Uterus (tissue), 2 donors: Measurements from ENCODE around the gene HSPBP1.

ENCODE experiments used
- POLR2A ChIP-seq, 2 donors: fragments of 450-650 bp; IDR thresholded peaks; one replicate each; pipeline ENCODE4 v1.6.1; 2016; ENCODE audit warnings: antibody characterized with exemption in 2 of 2, mild to moderate bottlenecking in 1 of 2, moderate library complexity in 1 of 2
- TF ChIP-seq, protein P1 (sequence below), 4 experiments: fragments of 200-600 bp in 2 of 4; fragments of 450-650 bp in 2 of 4; sonication (generic) in 2 of 4; IDR thresholded peaks; one replicate each; pipeline ENCODE4 v1.5.1; 2016 to 2019; ENCODE audit warnings: antibody characterized with exemption in 4 of 4, mild to moderate bottlenecking in 2 of 4, moderate library complexity in 1 of 4

DNA sequence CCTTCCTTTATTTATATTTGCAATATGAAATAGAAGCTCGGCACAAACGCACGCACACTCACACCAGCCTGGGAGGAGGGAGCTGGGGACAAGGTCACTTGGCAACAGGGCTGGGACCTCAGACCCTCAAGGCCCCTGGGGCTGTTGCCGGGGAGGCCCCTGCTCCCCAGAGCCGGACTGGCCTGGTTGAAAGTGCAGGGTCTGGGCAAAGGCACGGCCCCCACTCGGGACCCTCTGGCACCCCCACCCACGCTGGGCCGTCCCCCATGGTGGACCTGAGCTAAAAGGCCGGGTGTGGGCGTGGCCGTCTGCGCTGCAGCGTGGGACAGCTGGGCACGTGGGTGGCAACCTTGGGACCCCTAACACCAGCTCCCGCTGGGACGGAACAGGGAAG lies 50.1 kb downstream of the HSPBP1 start:
- TF ChIP-seq, protein P1, sequence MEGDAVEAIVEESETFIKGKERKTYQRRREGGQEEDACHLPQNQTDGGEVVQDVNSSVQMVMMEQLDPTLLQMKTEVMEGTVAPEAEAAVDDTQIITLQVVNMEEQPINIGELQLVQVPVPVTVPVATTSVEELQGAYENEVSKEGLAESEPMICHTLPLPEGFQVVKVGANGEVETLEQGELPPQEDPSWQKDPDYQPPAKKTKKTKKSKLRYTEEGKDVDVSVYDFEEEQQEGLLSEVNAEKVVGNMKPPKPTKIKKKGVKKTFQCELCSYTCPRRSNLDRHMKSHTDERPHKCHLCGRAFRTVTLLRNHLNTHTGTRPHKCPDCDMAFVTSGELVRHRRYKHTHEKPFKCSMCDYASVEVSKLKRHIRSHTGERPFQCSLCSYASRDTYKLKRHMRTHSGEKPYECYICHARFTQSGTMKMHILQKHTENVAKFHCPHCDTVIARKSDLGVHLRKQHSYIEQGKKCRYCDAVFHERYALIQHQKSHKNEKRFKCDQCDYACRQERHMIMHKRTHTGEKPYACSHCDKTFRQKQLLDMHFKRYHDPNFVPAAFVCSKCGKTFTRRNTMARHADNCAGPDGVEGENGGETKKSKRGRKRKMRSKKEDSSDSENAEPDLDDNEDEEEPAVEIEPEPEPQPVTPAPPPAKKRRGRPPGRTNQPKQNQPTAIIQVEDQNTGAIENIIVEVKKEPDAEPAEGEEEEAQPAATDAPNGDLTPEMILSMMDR (IDR thresholded peaks at IDR 0.05), result no peak
- no peak for TF ChIP-seq POLR2A (IDR thresholded peaks at IDR 0.05)
